DND-41 (cell line): Measurements from ENCODE around the gene DDX11.
"Not testable (repeated sequence)": the region's sequence is repeated elsewhere in the genome, so short reads cannot be mapped to it uniquely, and the experiment has no call there.

Experiments used
- ATAC-seq: fragments of 200-7000 bp; cut with Tn5 transposase; 3 replicates; pipeline ENCODE4 v1.9.1; 2021; ENCODE audit warnings: low read depth; ENCODE audit not compliant: insufficient read depth
- DNase-seq: peaks from one replicate; pipeline ENCODE4 v3.0.0-alpha.2; 2020
- H2AFZ ChIP-seq: 2 replicates; pipeline ENCODE4 v1.6.0; 2012; ENCODE audit warnings: low read depth, low read length
- H3K27ac ChIP-seq: 2 replicates; pipeline ENCODE4 v1.5.1; 2012; ENCODE audit warnings: low read length, inconsistent platforms
- H3K27me3 ChIP-seq: fragments of 200-600 bp; sonication (generic); 2 replicates; pipeline ENCODE4 v1.6.0; 2012; ENCODE audit warnings: low read length, mild to moderate bottlenecking, inconsistent platforms; ENCODE audit not compliant: insufficient read depth, poor library complexity
- H3K36me3 ChIP-seq: 2 replicates; pipeline ENCODE4 v1.5.1; 2012; ENCODE audit warnings: low read length, inconsistent platforms; ENCODE audit not compliant: insufficient read depth
- H3K4me1 ChIP-seq: 2 replicates; pipeline ENCODE4 v1.5.1; 2012; ENCODE audit warnings: mild to moderate bottlenecking, low read length; ENCODE audit not compliant: insufficient read depth
- H3K4me2 ChIP-seq: 2 replicates; pipeline ENCODE4 v1.6.0; 2012; ENCODE audit warnings: mild to moderate bottlenecking, moderate library complexity, low read length, inconsistent platforms; ENCODE audit not compliant: insufficient read depth
- H3K4me3 ChIP-seq, 2 experiments: fragments of 200-600 bp in 1 of 2; shearing (Covaris generic) in 1 of 2; 2 replicates each; pipeline ENCODE4 v1.5.1; 2012 to 2016; ENCODE audit warnings: inconsistent platforms in 2 of 2, low read length in 2 of 2, mild to moderate bottlenecking in 2 of 2, low read depth in 1 of 2, moderate library complexity in 1 of 2
- H3K79me2 ChIP-seq: 2 replicates; pipeline ENCODE4 v1.6.0; 2012; ENCODE audit warnings: low read length, inconsistent platforms; ENCODE audit not compliant: insufficient read depth
- H3K9ac ChIP-seq: 2 replicates; pipeline ENCODE4 v1.6.0; 2012; ENCODE audit warnings: low read depth, mild to moderate bottlenecking, inconsistent platforms, low read length, moderate library complexity
- H3K9me3 ChIP-seq: 2 replicates; pipeline ENCODE4 v1.5.1; 2012; ENCODE audit warnings: low read length, moderate library complexity, mild to moderate bottlenecking, inconsistent platforms; ENCODE audit not compliant: insufficient read depth, severe bottlenecking
- H4K20me1 ChIP-seq: 2 replicates; pipeline ENCODE4 v1.6.0; 2012; ENCODE audit warnings: low read length; ENCODE audit not compliant: insufficient read depth
- EZH2 ChIP-seq: IDR thresholded peaks from 3 replicates; pipeline ENCODE4 v1.6.1; 2012; ENCODE audit warnings: borderline replicate concordance, low read depth, mild to moderate bottlenecking, moderate library complexity, low read length, inconsistent platforms; ENCODE audit not compliant: severe bottlenecking
- TF ChIP-seq, protein P1 (sequence below): IDR thresholded peaks from 2 replicates; pipeline ENCODE4 v1.5.1; 2012; ENCODE audit warnings: borderline replicate concordance, low read length, moderate library complexity, mild to moderate bottlenecking; ENCODE audit not compliant: poor library complexity, severe bottlenecking; ENCODE audit errors: extremely low read depth

Gene DDX11

DNA sequence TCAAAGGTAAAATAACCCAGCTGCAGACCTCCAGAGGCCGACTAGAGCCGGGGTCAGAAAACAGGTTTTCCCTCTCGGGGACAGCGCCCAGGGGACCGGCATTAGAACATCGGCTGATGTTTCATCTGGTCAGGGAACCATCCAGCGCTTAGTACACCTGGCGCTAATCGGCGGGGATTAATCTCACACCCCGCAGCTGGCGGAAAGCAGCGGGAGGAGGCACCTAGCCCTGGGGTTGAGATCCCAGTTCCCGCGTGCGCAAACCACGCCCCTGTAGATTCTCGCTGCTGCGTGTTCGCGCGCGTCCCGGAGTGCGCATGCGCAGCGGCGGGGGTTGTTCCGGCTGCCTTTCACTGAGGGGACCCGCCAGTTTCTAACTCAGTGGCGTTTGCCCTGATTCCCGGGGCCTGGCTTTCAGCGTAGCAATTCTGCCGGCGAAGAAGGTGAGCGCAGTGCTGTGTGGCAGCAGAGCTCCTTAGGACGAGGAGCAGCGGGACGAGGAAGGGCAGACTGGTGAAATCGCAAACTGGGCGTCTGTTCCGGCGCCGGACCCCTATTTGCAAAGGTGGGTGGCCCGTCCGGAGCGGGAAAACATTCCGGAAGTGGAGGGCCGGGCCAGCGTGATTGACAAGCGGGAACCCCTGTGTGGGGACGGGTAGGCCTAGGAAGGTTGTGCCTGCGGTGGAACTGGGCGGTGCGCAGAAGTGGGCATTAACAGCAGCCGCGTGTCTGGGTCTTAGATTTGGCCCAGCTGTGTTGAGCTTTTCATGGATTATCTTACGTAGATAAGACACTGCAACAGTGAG lies at the start of gene DDX11:
Gene DDX11 (plus strand): TSS at position 334 of the 806 bp plus-strand sequence. CDS start 4,534 bp downstream, outside the sequence.
- not testable (repeated sequence) for H3K27me3 ChIP-seq, H4K20me1 ChIP-seq, H3K36me3 ChIP-seq, H3K9me3 ChIP-seq
- peak; percentile 91 for ATAC-seq
- peak within 1 kb of the TSS; percentile 90 for H3K27ac ChIP-seq
- H3K4me2 ChIP-seq: peak within 1 kb of the TSS; percentile 94
- peaks cover 41% of the 10 kb centered on the region for H3K79me2 ChIP-seq
- H3K9ac ChIP-seq: peak within 1 kb of the TSS; percentile 76
- DNase-seq: peak; percentile 95
- H2AFZ ChIP-seq: peak within 1 kb of the TSS; percentile 73
- H3K4me1 ChIP-seq: peaks cover 34% of the 10 kb centered on the region
- peak within 1 kb of the TSS; percentile 62 to 72 for H3K4me3 ChIP-seq

DNA sequence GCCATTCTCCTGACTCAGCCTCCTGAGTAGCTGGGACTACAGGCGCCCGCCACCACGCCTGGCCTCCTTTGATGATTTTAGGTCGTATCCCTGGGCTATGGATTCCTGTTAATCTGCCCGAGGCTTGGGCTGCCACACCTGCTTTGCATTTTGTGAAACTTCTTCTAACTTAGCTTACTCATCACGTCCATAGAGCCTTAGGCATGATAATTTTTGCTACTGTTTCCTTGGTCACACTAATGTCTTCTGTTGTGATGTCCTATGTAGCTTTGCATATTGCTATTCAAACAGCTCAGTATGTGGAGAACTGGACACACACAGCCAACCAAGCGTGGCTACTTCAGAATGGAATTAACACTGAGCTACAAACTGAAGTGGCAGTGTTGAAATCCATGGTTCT lies 47.5 kb upstream of the DDX11 start:
- TF ChIP-seq, protein P1, sequence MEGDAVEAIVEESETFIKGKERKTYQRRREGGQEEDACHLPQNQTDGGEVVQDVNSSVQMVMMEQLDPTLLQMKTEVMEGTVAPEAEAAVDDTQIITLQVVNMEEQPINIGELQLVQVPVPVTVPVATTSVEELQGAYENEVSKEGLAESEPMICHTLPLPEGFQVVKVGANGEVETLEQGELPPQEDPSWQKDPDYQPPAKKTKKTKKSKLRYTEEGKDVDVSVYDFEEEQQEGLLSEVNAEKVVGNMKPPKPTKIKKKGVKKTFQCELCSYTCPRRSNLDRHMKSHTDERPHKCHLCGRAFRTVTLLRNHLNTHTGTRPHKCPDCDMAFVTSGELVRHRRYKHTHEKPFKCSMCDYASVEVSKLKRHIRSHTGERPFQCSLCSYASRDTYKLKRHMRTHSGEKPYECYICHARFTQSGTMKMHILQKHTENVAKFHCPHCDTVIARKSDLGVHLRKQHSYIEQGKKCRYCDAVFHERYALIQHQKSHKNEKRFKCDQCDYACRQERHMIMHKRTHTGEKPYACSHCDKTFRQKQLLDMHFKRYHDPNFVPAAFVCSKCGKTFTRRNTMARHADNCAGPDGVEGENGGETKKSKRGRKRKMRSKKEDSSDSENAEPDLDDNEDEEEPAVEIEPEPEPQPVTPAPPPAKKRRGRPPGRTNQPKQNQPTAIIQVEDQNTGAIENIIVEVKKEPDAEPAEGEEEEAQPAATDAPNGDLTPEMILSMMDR: no peak
- TF ChIP-seq EZH2: no peak
- no peaks in the 10 kb centered on the region for H4K20me1 ChIP-seq
- H3K36me3 ChIP-seq: no peaks in the 10 kb centered on the region
- H3K27me3 ChIP-seq: peaks cover 4% of the 10 kb centered on the region
- H3K27ac ChIP-seq: no peak overlapping the region
- no peaks in the 10 kb centered on the region for H3K9me3 ChIP-seq
- H3K4me1 ChIP-seq: no peaks in the 10 kb centered on the region
- no peak for ATAC-seq
- no peak for DNase-seq
- H3K4me3 ChIP-seq: no peak overlapping the region
- H3K4me2 ChIP-seq: no peak overlapping the region
- H2AFZ ChIP-seq: no peak overlapping the region
- H3K9ac ChIP-seq: no peak overlapping the region
- no peaks in the 10 kb centered on the region for H3K79me2 ChIP-seq

DNA sequence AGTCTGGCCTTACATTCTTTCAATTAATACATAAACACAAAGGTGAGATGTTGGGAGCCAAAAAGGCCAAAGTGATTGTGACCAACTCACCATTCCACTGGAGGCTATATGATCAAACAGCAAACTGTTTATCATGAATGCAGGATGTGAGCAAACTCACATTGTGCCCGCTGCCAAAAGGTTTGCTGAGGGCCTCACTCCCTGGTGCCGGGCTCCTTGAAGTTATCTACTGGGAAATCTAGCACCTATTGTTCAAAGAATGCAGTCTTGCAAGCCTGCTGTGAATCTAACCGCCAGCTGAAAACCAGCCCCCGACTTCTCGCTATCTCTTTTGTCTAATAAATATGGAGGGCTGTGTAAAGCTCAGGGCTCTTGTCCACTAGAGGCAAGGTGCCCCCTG lies 46.7 kb upstream of the DDX11 start:
- H3K36me3 ChIP-seq, H3K4me2 ChIP-seq, H3K27me3 ChIP-seq, DNase-seq, H4K20me1 ChIP-seq, H3K9ac ChIP-seq, H3K4me1 ChIP-seq, ATAC-seq, H3K27ac ChIP-seq, H3K79me2 ChIP-seq, H3K4me3 ChIP-seq, H2AFZ ChIP-seq, H3K9me3 ChIP-seq: not testable (repeated sequence)

DNA sequence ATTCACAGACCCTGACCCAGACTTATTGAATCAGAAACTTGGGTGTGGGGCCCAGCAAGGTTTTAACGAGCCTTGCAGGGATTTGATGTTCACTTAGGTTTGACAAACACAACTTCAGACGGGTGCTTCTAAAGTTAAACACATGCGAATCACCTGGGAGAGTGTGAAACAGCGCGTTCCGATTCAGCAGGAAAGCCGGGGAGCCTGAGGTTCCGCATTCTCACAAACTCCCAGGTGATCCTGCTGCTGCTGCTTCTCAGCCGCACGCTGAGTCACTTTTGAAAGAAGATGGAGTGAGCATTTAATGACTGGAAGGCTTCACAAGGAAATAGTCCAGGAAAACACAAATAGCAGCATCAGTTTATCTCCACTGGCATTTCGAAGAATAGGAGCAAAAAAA lies 44.2 kb upstream of the DDX11 start:
- Histone ChIP-seq H3K27me3 (no peaks in the 10 kb centered on the region), H3K9ac (no peak overlapping the region), H4K20me1 (no peaks in the 10 kb centered on the region), H3K79me2 (no peaks in the 10 kb centered on the region), H3K4me1 (no peaks in the 10 kb centered on the region), H3K4me2 (no peak overlapping the region), H3K27ac (no peak overlapping the region), H3K4me3 (no peak overlapping the region), H3K36me3 (no peaks in the 10 kb centered on the region), H3K9me3 (no peaks in the 10 kb centered on the region), H2AFZ (no peak overlapping the region)
- TF ChIP-seq, protein P1: no peak
- no peak for TF ChIP-seq EZH2
- ATAC-seq (no peak), DNase-seq (no peak)
